ENCODE measurements around the gene DCC. TPM values are rescaled to one million over a fixed set of nuclear protein-coding genes. Genes with fewer than 3 reads are reported as not detected.

The DCC gene
- total RNA-seq, 1 donor from 2014 or later, result 5.6 TPM

GRCh38 chr18:52812834-52813233, 472.8 kb downstream of the DCC start:
- no peaks in the 10 kb centered on the region for H3K9me3 Mint-ChIP-seq (ENCODE audit: unreplicated experiment)
- H3K4me1 Mint-ChIP-seq (ENCODE audit: low read depth, unreplicated experiment), result no peaks in the 10 kb centered on the region
- H3K27ac Mint-ChIP-seq (ENCODE audit: unreplicated experiment), result no peak overlapping the region
- DNase-seq, result no peak
- H3K36me3 Mint-ChIP-seq (ENCODE audit: unreplicated experiment), result no peaks in the 10 kb centered on the region
- TF ChIP-seq CTCF (IDR thresholded peaks at IDR 0.05; ENCODE audit: partially characterized antibody, unreplicated experiment), result no peak
- peaks cover 2% of the 10 kb centered on the region for H3K27me3 Mint-ChIP-seq (ENCODE audit: unreplicated experiment)
- no peak overlapping the region for H3K4me3 Mint-ChIP-seq (ENCODE audit: unreplicated experiment)

- peaks cover 2% of the 10 kb centered on the region for H3K27me3 Mint-ChIP-seq (ENCODE audit: unreplicated experiment)
- H3K4me3 Mint-ChIP-seq (ENCODE audit: unreplicated experiment), result no peak overlapping the region
These were observed 473.8 kb downstream of the DCC start for GRCh38 chr18:52813635-52814416.

GRCh38 chr18:52815651-52816050, 475.7 kb downstream of the DCC start:
- Mint-ChIP-seq H3K36me3 (ENCODE audit: unreplicated experiment) (no peaks in the 10 kb centered on the region), H3K9me3 (ENCODE audit: unreplicated experiment) (no peaks in the 10 kb centered on the region), H3K4me1 (ENCODE audit: low read depth, unreplicated experiment) (no peaks in the 10 kb centered on the region), H3K27ac (ENCODE audit: unreplicated experiment) (no peak overlapping the region), H3K4me3 (ENCODE audit: unreplicated experiment) (no peak overlapping the region), H3K27me3 (ENCODE audit: unreplicated experiment) (peaks cover 2% of the 10 kb centered on the region)
- TF ChIP-seq CTCF (IDR thresholded peaks at IDR 0.05; ENCODE audit: partially characterized antibody, unreplicated experiment), result no peak
- no peak for DNase-seq

More at GRCh38 chr18:52813635-52814416, 473.8 kb downstream of the DCC start:
- no peak for DNase-seq
- no peaks in the 10 kb centered on the region for H3K4me1 Mint-ChIP-seq (ENCODE audit: low read depth, unreplicated experiment)
- H3K36me3 Mint-ChIP-seq (ENCODE audit: unreplicated experiment), result no peaks in the 10 kb centered on the region
- H3K9me3 Mint-ChIP-seq (ENCODE audit: unreplicated experiment), result no peaks in the 10 kb centered on the region
- no peak overlapping the region for H3K27ac Mint-ChIP-seq (ENCODE audit: unreplicated experiment)
- no peak for TF ChIP-seq CTCF (IDR thresholded peaks at IDR 0.05; ENCODE audit: partially characterized antibody, unreplicated experiment)

GRCh38 chr18:52816121-52816520, 476.1 kb downstream of the DCC start:
- no peak for DNase-seq
- Mint-ChIP-seq H3K9me3 (ENCODE audit: unreplicated experiment) (no peaks in the 10 kb centered on the region), H3K36me3 (ENCODE audit: unreplicated experiment) (no peaks in the 10 kb centered on the region), H3K27ac (ENCODE audit: unreplicated experiment) (no peak overlapping the region), H3K4me1 (ENCODE audit: low read depth, unreplicated experiment) (no peaks in the 10 kb centered on the region), H3K4me3 (ENCODE audit: unreplicated experiment) (no peak overlapping the region), H3K27me3 (ENCODE audit: unreplicated experiment) (no peaks in the 10 kb centered on the region)
- TF ChIP-seq CTCF (IDR thresholded peaks at IDR 0.05; ENCODE audit: partially characterized antibody, unreplicated experiment), result no peak

GRCh38 chr18:52822160-52822559, 482.2 kb downstream of the DCC start:
- Mint-ChIP-seq H3K27me3 (ENCODE audit: unreplicated experiment) (no peaks in the 10 kb centered on the region), H3K27ac (ENCODE audit: unreplicated experiment) (no peak overlapping the region)

More at GRCh38 chr18:52822160-52822559, 482.2 kb downstream of the DCC start:
- TF ChIP-seq CTCF (IDR thresholded peaks at IDR 0.05; ENCODE audit: partially characterized antibody, unreplicated experiment), result no peak
- Mint-ChIP-seq H3K36me3 (ENCODE audit: unreplicated experiment) (no peaks in the 10 kb centered on the region), H3K4me1 (ENCODE audit: low read depth, unreplicated experiment) (no peaks in the 10 kb centered on the region), H3K9me3 (ENCODE audit: unreplicated experiment) (no peaks in the 10 kb centered on the region), H3K4me3 (ENCODE audit: unreplicated experiment) (no peak overlapping the region)
- no peak for DNase-seq
